WTC11 (cell line): ENCODE data around the gene ISL2.

ENCODE experiments used
- FOXJ3 ChIP-seq: sonication (generic); formaldehyde crosslinking; IDR thresholded peaks from 2 replicates; pipeline ENCODE4 v1.9.0; 2021; ENCODE audit warnings: missing genetic modification reagents, mild to moderate bottlenecking, borderline replicate concordance
- MXD4 ChIP-seq: fragments of 250-450 bp; sonication (Bioruptor Pico); IDR thresholded peaks from 2 replicates; pipeline ENCODE4 v1.8.0; 2021; ENCODE audit warnings: mild to moderate bottlenecking, moderate library complexity, borderline replicate concordance
- NR2C2 ChIP-seq: sonication (generic); formaldehyde crosslinking; IDR thresholded peaks from 2 replicates; pipeline ENCODE4 v1.8.0; 2022; ENCODE audit warnings: mild to moderate bottlenecking, missing genetic modification reagents
- RORB ChIP-seq: fragments of 250-450 bp; sonication (Bioruptor Pico); IDR thresholded peaks from 2 replicates; pipeline ENCODE4 v1.9.0; 2021; ENCODE audit warnings: mild to moderate bottlenecking
- TCF7 ChIP-seq: sonication (generic); formaldehyde crosslinking; IDR thresholded peaks from 2 replicates; pipeline ENCODE4 v1.8.0; 2022; ENCODE audit warnings: mild to moderate bottlenecking, low read depth, missing genetic modification reagents, moderate library complexity
- ZNF416 ChIP-seq: fragments of 250-450 bp; sonication (Bioruptor Pico); IDR thresholded peaks from 2 replicates; pipeline ENCODE4 v1.9.0; 2021; ENCODE audit warnings: mild to moderate bottlenecking, inconsistent platforms
- TF ChIP-seq, protein P1 (sequence below): fragments of 200-600 bp; IDR thresholded peaks from 2 replicates; pipeline ENCODE4 v1.8.0; 2022; ENCODE audit warnings: antibody characterized with exemption
- TF ChIP-seq, protein P2 (sequence below): sonication (generic); formaldehyde crosslinking; IDR thresholded peaks from 2 replicates; pipeline ENCODE4 v1.8.0; 2022; ENCODE audit warnings: mild to moderate bottlenecking, missing genetic modification reagents
- TF ChIP-seq, protein P3 (sequence below): sonication (generic); formaldehyde crosslinking; IDR thresholded peaks from 2 replicates; pipeline ENCODE4 v1.8.1; 2022; ENCODE audit warnings: missing genetic modification reagents, borderline replicate concordance
- TF ChIP-seq, protein P4 (sequence below): sonication (generic); formaldehyde crosslinking; IDR thresholded peaks from 2 replicates; pipeline ENCODE4 v1.8.1; 2023; ENCODE audit warnings: mild to moderate bottlenecking, missing genetic modification reagents, moderate library complexity

DNA sequence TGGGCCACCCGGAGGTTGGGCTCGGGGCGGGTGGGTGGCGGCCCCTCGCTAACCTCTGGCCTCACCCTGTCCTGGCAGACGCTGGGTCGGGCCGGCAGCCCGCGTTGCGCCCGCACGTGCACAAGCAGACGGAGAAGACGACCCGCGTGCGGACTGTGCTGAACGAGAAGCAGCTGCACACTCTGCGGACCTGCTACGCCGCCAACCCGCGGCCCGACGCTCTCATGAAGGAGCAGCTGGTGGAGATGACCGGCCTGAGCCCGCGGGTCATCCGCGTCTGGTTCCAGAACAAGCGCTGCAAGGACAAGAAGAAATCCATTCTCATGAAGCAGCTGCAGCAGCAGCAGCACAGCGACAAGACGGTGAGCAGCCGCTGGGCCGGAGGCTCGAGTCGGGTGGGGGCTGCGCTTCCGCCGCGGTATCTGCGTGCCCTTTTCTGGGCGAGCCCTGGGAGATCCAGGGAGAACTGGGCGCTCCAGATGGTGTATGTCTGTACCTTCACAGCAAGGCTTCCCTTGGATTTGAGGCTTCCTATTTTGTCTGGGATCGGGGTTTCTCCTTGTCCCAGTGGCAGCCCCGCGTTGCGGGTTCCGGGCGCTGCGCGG, 3.7 kb downstream of the ISL2 start:
- TF ChIP-seq FOXJ3, result no peak
- no peak for TF ChIP-seq ZNF416 (CRISPR knock-in tag)
- TF ChIP-seq, protein P1, sequence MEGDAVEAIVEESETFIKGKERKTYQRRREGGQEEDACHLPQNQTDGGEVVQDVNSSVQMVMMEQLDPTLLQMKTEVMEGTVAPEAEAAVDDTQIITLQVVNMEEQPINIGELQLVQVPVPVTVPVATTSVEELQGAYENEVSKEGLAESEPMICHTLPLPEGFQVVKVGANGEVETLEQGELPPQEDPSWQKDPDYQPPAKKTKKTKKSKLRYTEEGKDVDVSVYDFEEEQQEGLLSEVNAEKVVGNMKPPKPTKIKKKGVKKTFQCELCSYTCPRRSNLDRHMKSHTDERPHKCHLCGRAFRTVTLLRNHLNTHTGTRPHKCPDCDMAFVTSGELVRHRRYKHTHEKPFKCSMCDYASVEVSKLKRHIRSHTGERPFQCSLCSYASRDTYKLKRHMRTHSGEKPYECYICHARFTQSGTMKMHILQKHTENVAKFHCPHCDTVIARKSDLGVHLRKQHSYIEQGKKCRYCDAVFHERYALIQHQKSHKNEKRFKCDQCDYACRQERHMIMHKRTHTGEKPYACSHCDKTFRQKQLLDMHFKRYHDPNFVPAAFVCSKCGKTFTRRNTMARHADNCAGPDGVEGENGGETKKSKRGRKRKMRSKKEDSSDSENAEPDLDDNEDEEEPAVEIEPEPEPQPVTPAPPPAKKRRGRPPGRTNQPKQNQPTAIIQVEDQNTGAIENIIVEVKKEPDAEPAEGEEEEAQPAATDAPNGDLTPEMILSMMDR, result no peak
- no peak for TF ChIP-seq NR2C2
- TF ChIP-seq, protein P2, sequence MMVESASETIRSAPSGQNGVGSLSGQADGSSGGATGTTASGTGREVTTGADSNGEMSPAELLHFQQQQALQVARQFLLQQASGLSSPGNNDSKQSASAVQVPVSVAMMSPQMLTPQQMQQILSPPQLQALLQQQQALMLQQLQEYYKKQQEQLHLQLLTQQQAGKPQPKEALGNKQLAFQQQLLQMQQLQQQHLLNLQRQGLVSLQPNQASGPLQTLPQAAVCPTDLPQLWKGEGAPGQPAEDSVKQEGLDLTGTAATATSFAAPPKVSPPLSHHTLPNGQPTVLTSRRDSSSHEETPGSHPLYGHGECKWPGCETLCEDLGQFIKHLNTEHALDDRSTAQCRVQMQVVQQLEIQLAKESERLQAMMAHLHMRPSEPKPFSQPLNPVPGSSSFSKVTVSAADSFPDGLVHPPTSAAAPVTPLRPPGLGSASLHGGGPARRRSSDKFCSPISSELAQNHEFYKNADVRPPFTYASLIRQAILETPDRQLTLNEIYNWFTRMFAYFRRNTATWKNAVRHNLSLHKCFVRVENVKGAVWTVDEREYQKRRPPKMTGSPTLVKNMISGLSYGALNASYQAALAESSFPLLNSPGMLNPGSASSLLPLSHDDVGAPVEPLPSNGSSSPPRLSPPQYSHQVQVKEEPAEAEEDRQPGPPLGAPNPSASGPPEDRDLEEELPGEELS (CRISPR knock-in tag), result no peak
- TF ChIP-seq, protein P3, sequence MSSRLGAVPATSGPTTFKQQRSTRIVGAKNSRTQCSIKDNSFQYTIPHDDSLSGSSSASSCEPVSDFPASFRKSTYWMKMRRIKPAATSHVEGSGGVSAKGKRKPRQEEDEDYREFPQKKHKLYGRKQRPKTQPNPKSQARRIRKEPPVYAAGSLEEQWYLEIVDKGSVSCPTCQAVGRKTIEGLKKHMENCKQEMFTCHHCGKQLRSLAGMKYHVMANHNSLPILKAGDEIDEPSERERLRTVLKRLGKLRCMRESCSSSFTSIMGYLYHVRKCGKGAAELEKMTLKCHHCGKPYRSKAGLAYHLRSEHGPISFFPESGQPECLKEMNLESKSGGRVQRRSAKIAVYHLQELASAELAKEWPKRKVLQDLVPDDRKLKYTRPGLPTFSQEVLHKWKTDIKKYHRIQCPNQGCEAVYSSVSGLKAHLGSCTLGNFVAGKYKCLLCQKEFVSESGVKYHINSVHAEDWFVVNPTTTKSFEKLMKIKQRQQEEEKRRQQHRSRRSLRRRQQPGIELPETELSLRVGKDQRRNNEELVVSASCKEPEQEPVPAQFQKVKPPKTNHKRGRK, result no peak
- TF ChIP-seq, protein P4, sequence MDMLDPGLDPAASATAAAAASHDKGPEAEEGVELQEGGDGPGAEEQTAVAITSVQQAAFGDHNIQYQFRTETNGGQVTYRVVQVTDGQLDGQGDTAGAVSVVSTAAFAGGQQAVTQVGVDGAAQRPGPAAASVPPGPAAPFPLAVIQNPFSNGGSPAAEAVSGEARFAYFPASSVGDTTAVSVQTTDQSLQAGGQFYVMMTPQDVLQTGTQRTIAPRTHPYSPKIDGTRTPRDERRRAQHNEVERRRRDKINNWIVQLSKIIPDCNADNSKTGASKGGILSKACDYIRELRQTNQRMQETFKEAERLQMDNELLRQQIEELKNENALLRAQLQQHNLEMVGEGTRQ (CRISPR knock-in tag), result no peak
- TF ChIP-seq TCF7 (CRISPR knock-in tag), result no peak
- TF ChIP-seq MXD4, result no peak
- no peak for TF ChIP-seq RORB (CRISPR knock-in tag)
